IPS DF 6.9 (cell line): ENCODE measurements around the gene MXI1.

Source experiments
- DNase-seq: peaks from one replicate; pipeline ENCODE4 v3.0.0-alpha.2; 2013; ENCODE audit warnings: low read depth, low spot score
- H3K27ac ChIP-seq: one replicate; pipeline ENCODE4 v1.5.1; 2013; ENCODE audit warnings: low read length, control low read depth
- H3K27me3 ChIP-seq: 2 replicates; pipeline ENCODE4 v1.6.1; 2013; ENCODE audit warnings: mild to moderate bottlenecking, low read length; ENCODE audit not compliant: control insufficient read depth, insufficient read depth
- H3K36me3 ChIP-seq: 2 replicates; pipeline ENCODE4 v1.6.1; 2013; ENCODE audit warnings: low read length; ENCODE audit not compliant: control insufficient read depth, insufficient read depth
- H3K4me1 ChIP-seq: 2 replicates; pipeline ENCODE4 v1.6.1; 2013; ENCODE audit warnings: low read length; ENCODE audit not compliant: control insufficient read depth, insufficient read depth
- H3K4me3 ChIP-seq: 2 replicates; pipeline ENCODE4 v1.5.1; 2013; ENCODE audit warnings: mild to moderate bottlenecking, low read length
- H3K9me3 ChIP-seq: 2 replicates; pipeline ENCODE4 v1.6.1; 2013; ENCODE audit warnings: low read length, inconsistent platforms; ENCODE audit not compliant: control insufficient read depth, insufficient read depth
- WGBS: extraction: QIAGEN DNeasy Blood & Tissue Kit; methylation state at CpG from one replicate; pipeline ENCODE4 v1.1.7; 2013; ENCODE audit warnings: mixed read lengths, missing lambda C conversion rate; ENCODE audit not compliant: insufficient read length, insufficient coverage; 5-methylcytosine and 5-hydroxymethylcytosine counted together

MXI1 gene

DNA sequence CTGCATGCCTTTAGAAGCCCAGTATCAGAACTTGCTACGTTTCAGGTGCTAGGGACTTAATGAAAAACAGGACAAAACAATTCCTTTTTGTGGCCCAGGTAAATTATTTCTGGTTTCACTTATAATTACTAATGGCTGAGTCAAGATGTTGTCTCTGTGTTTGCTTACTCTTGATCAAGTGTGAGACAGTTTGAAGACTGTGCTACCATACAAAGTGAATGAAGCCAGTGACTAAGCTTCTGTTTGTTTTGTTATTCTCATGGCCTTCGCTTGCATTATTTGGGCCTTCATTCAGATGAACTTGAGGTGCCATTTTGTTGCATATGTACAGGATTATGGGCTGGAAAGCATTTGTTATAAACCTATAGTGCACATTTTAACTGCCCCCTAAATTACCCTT is 79.4 kb downstream of the MXI1 start:
- WGBS = no CpG with 5 or more reads among the region's 2 CpGs
- DNase-seq = no peak
- Histone ChIP-seq H3K4me3 (no peak overlapping the region), H3K27ac (no peak overlapping the region), H3K9me3 (no peaks in the 10 kb centered on the region), H3K4me1 (peaks cover 2% of the 10 kb centered on the region; the same call in 1 of the 2 replicates), H3K36me3 (peaks cover 2% of the 10 kb centered on the region; the same call in 1 of the 2 replicates), H3K27me3 (no peaks in the 10 kb centered on the region)

DNA sequence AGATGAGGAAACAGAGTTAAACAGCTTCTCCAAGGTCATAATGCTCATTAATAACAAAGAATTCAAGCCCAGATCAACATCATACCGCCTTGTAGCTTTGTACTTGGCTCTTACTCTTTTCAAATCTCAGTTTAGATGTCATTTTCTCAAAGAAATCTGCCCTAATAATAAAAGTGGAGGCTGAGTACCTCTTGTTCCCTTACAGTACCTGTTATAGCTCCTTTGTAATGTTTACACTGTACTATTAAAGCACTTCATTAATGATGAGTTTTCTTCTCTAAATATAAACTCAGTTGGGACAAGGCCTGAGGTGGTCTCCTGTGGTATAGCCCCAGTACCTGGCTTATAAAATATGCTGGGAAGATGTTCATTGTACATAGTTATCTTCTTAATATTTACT is 89.6 kb downstream of the MXI1 start:
- no peak overlapping the region for H3K27ac ChIP-seq
- no peaks in the 10 kb centered on the region for H3K4me1 ChIP-seq
- H3K36me3 ChIP-seq = peaks cover 22% of the 10 kb centered on the region; the same call in 1 of the 2 replicates
- H3K27me3 ChIP-seq = no peaks in the 10 kb centered on the region
- no peaks in the 10 kb centered on the region for H3K9me3 ChIP-seq
- no peak for DNase-seq
- no peak overlapping the region for H3K4me3 ChIP-seq
- WGBS = no CpG with 5 or more reads among the region's 1 CpG

DNA sequence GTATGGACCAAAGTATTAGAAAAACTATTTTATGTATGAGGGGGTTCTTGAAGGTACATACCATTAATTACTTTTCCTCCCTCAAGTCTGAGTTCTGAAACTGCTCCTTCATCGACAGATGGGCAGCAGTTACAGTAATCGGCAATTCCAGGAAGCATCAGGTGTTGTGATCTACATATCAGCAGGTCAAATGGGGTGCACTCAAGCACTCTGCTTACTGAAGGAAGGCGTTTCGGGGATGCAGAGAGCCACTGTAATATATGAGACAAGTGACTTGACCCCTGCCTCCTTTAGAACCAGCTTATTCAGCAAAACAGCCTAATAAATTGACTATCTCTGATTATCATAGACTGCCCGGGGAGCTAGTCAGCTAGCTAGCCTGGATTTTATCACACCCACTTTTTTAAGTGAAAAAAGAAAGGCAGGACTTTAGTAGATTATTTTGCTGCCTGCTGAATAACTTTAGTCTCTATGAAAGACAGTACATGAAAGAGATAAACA is 93.1 kb downstream of the MXI1 start:
- H3K9me3 ChIP-seq = no peaks in the 10 kb centered on the region
- H3K4me3 ChIP-seq = no peak overlapping the region
- H3K4me1 ChIP-seq = no peaks in the 10 kb centered on the region
- WGBS = no CpG with 5 or more reads among the region's 5 CpGs
- peaks cover 17% of the 10 kb centered on the region; the same call in 1 of the 2 replicates for H3K36me3 ChIP-seq
- DNase-seq = no peak
- no peak overlapping the region for H3K27ac ChIP-seq
- no peaks in the 10 kb centered on the region for H3K27me3 ChIP-seq

DNA sequence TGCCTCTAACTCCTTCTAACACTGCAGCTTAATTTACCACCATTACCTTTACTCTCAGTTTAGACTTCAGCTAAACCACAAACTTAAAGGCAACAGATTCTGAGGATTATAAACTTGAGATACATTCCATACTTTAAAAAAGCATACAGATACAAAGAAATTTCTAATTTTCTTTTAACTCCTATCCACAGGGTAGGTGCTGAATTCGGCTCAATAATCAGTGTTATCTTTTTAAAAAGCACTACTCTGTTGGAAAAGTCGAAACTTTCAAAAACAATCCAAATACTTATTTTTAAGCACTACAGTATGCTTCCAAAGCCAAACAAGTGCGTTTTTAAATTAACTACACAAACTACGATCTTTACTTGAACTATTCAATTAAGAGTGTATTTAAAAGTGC is 96.3 kb downstream of the MXI1 start:
- WGBS = no CpG with 5 or more reads among the region's 4 CpGs
- no peaks in the 10 kb centered on the region for H3K4me1 ChIP-seq
- peaks cover 7% of the 10 kb centered on the region; the same call in 1 of the 2 replicates for H3K36me3 ChIP-seq
- DNase-seq = no peak
- H3K27me3 ChIP-seq = no peaks in the 10 kb centered on the region
- no peaks in the 10 kb centered on the region for H3K9me3 ChIP-seq
- H3K4me3 ChIP-seq = peak overlapping the region; percentile 94; the same call in 1 of the 2 replicates
- no peak overlapping the region for H3K27ac ChIP-seq

DNA sequence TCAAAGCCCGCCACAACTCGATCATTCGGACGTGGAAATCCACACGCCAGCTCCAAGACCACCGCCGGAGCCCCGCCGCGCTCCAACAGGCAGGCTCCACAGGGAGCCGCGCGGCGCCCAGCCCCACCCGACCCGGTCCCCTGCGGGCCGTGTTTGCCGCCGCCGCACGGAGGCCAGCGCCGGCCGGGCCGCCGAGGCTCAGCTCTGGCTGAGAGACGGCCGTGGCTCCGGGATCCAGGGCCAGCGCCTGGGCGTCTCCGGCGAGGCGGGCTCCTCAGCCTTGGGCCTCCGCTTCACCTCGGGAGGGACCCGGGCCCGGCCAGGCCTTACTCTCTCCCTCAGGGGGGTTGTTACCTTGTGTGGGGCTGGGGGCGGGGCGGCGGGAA is 97.0 kb downstream of the MXI1 start:
- no peak for DNase-seq
- WGBS = no CpG with 5 or more reads among the region's 42 CpGs

DNA sequence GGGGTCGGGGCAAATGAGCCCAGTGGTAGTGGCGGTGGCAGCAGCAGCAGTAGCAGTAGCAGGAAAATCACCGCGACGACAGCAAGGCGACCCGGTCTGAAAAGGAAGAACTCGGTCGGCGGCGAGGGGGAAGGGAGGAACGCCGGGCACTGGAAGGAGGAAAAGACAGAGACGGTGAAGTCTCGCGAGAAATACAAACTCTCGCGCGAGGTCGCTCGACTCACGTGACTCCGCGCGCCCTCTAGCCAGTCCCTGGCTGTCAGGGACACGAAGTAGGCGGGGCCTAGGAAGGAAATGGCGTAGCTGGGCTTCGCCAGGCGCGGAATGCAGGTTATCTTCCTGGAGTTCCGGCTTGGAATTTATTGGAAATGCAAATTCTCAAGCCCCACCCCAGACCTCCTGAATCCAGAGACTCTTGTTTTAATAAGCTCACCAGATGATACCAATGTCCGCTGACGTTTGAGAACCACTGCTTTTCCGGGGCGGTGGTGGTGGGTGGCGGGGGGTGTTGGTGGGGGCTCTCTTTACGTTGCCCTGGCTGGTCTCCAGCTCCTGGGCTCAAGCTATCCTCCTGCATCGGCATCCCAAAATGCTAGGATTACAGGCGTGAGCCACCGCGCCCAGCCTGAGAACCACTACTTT is 97.5 kb downstream of the MXI1 start, which contains the start of gene SMNDC1:
SMNDC1 (minus strand) TSS at position 141 of the 642 bp plus-strand sequence. CDS start 1,333 bp downstream, outside the sequence.
- WGBS = no CpG with 5 or more reads among the region's 42 CpGs
- no peak within 1 kb of the TSS for H3K27ac ChIP-seq
- peak; percentile 98 for DNase-seq
- H3K4me1 ChIP-seq = no peaks in the 10 kb centered on the region
- no peaks in the 10 kb centered on the region for H3K27me3 ChIP-seq
- H3K4me3 ChIP-seq = peak within 1 kb of the TSS; percentile 94
- H3K36me3 ChIP-seq = peaks cover 7% of the 10 kb centered on the region; the same call in 1 of the 2 replicates
- no peaks in the 10 kb centered on the region for H3K9me3 ChIP-seq

More for the DNA sequence above, 97.0 kb downstream of the MXI1 start:
- no peak overlapping the region for H3K27ac ChIP-seq
- H3K4me3 ChIP-seq = peak overlapping the region; percentile 94
- no peaks in the 10 kb centered on the region for H3K27me3 ChIP-seq
- peaks cover 7% of the 10 kb centered on the region; the same call in 1 of the 2 replicates for H3K36me3 ChIP-seq
- H3K4me1 ChIP-seq = no peaks in the 10 kb centered on the region
- H3K9me3 ChIP-seq = no peaks in the 10 kb centered on the region

DNA sequence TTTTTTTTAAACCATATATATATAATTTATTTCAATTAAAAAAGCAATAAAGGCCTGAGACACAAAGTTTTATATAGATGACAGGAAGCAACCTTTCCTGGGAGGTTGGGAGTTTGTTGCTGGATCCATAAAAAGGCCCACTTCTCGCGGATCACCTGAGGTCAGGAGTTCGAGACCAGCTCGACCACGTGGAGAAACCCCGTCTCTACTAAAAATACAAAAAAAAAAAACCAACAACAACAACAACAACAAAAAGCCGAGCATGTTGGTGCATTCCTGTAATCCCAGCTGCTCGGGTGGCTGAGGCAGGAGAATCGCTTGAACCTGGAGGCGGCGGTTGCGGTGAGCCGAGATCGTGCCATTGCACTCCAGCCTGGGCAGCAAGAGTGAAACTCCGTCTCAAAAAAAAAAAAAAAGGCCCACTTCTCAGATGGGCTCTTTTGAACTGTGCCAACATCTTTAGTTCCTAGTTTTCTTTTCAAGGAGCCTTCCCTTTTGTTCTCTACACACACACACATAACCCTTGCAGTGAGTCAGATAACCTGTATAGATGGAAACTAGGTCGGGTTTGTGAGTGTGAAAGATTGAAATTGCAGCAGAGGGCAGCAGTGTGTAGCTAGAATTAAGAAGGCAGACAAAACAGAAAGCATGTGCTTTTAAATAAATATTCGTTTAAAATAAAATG is 98.5 kb downstream of the MXI1 start:
- no peaks in the 10 kb centered on the region for H3K4me1 ChIP-seq
- H3K27me3 ChIP-seq = no peaks in the 10 kb centered on the region
- H3K36me3 ChIP-seq = peaks cover 4% of the 10 kb centered on the region; the same call in 1 of the 2 replicates
- no peak overlapping the region for H3K27ac ChIP-seq
- peak; percentile 27 for DNase-seq
- 100% methylated on average over 1 of the region's 17 CpGs for WGBS
- no peaks in the 10 kb centered on the region for H3K9me3 ChIP-seq
- H3K4me3 ChIP-seq = no peak overlapping the region

DNA sequence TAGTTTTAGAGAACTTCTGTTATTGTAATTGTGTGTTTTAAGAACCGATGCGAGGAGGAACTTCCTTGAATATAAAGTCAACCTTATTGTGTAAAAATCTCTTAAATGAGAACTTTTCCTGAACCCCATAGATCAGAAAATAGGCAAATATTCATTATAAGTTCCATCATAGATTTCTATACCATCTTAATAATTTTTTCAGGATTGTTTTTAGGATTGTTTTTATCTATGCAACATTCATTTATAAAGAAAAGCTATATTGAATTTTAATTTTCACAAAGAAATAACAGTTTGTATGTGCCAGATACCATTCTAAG is 99.0 kb downstream of the MXI1 start:
- H3K4me3 ChIP-seq = no peak overlapping the region
- WGBS = 100% methylated on average over 2 of the region's 2 CpGs
- no peak overlapping the region for H3K27ac ChIP-seq

DNA sequence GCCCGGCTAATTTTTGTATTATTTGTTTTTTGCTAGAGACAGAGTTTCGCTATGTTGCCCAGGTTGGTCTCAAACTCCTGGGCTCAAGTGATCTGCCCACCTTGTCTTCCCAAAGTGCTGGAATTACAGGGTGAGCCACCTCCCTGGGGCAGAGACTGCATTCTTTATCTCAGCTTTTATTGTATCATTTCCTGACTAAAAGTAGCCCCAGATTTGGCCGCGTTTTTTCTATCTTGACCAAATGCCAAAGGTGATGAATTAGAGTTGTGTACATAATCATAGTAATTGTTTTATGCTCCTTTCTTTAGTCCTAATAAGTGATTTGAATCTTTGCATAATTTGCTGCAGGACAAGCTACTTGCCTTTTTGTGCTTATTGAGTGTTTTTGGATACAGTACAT is 100.4 kb downstream of the MXI1 start:
- H3K36me3 ChIP-seq = no peaks in the 10 kb centered on the region
- WGBS = no CpG with 5 or more reads among the region's 4 CpGs
- H3K27me3 ChIP-seq = no peaks in the 10 kb centered on the region
- H3K4me1 ChIP-seq = no peaks in the 10 kb centered on the region
- H3K9me3 ChIP-seq = no peaks in the 10 kb centered on the region
- DNase-seq = no peak
- H3K27ac ChIP-seq = no peak overlapping the region
- no peak overlapping the region for H3K4me3 ChIP-seq

More for the DNA sequence above, 99.0 kb downstream of the MXI1 start:
- no peaks in the 10 kb centered on the region for H3K27me3 ChIP-seq
- H3K4me1 ChIP-seq = no peaks in the 10 kb centered on the region
- DNase-seq = no peak
- H3K9me3 ChIP-seq = no peaks in the 10 kb centered on the region
- peaks cover 4% of the 10 kb centered on the region; the same call in 1 of the 2 replicates for H3K36me3 ChIP-seq

DNA sequence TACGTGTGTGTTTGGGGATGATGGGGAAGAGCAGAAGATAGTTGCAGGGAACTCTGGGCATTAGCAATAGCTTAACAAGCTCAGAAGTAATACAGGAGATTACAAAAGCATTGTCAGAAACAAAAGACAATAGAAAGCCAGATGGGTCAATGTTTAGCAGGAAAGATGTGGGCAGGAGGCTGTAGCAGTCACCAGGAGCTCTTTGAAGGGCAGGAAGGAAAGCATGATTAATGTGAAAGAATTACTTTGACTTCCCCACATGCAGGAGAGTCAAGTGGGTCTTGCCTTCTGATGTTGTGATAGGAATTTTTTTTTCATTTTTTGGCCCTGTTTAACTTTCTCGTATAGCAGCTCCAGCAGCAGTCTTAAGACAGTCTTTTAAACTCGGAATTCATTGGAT is 103.3 kb downstream of the MXI1 start:
- Histone ChIP-seq H3K9me3 (no peaks in the 10 kb centered on the region), H3K4me1 (no peaks in the 10 kb centered on the region), H3K27ac (no peak overlapping the region), H3K27me3 (no peaks in the 10 kb centered on the region), H3K36me3 (no peaks in the 10 kb centered on the region), H3K4me3 (no peak overlapping the region)
- WGBS = 100% methylated on average over 1 of the region's 3 CpGs
- no peak for DNase-seq
